Activated T-helper 2 cell treated with anti-CD3 and anti-CD28 coated beads, Interferon-gamma antibody, Interleukin-2, Interleukin-4, amounts not matched to agents 10 μg/mL and 5 μg/mL and 100 μg/mL, durations not matched to agents 14 hours and 24 hours and 36 hours (primary cell): ENCODE results near the gene GRB7. TPM values are rescaled to one million over a fixed set of nuclear protein-coding genes. Genes with fewer than 3 reads are reported as not detected.

ENCODE experiments used
- DNase-seq: peaks from one replicate; pipeline ENCODE4 v3.0.0; 2021; ENCODE audit warnings: low spot score
- H3K27ac Mint-ChIP-seq: one replicate; pipeline ENCODE4 v1.8.0; 2021; ENCODE audit warnings: mixed read lengths
- H3K27me3 Mint-ChIP-seq: one replicate; pipeline ENCODE4 v1.8.0; 2021; ENCODE audit warnings: low read depth, mixed read lengths
- H3K36me3 Mint-ChIP-seq: one replicate; pipeline ENCODE4 v1.8.0; 2021; ENCODE audit warnings: low read depth, mixed read lengths
- H3K4me1 Mint-ChIP-seq: one replicate; pipeline ENCODE4 v1.8.0; 2021; ENCODE audit warnings: low read depth, mixed read lengths
- H3K4me3 Mint-ChIP-seq: one replicate; pipeline ENCODE4 v1.8.0; 2021; ENCODE audit warnings: low read depth, mild to moderate bottlenecking, moderate library complexity, mixed read lengths
- H3K9me3 Mint-ChIP-seq: one replicate; pipeline ENCODE4 v1.8.0; 2021; ENCODE audit warnings: mixed read lengths
- intact Hi-C: fragments of 100-400 bp; cut with micrococcal nuclease; formaldehyde crosslinking; loops from one replicate; pipeline ENCODE4 v1.15.1; 2023
- total RNA-seq: library from RNA; stranded (reverse); gene quantifications from 2 replicates; pipeline ENCODE4 v1.2.3, GENCODE V29; 2022

Gene GRB7
- total RNA-seq, 1 donor from 2014 or later, result 0.39 TPM

- H3K36me3 Mint-ChIP-seq, result peaks cover 55% of the 10 kb centered on the region
- no peak overlapping the region for H3K4me3 Mint-ChIP-seq
- H3K27me3 Mint-ChIP-seq, result no peaks in the 10 kb centered on the region
- H3K4me1 Mint-ChIP-seq, result peaks cover 46% of the 10 kb centered on the region
- no peak for DNase-seq
- intact Hi-C loops, result no loop called here
- no peak overlapping the region for H3K27ac Mint-ChIP-seq
- H3K9me3 Mint-ChIP-seq, result no peaks in the 10 kb centered on the region
Measured at GRCh38 chr17:39782481-39782880, 44.7 kb downstream of the GRB7 start.

DNA sequence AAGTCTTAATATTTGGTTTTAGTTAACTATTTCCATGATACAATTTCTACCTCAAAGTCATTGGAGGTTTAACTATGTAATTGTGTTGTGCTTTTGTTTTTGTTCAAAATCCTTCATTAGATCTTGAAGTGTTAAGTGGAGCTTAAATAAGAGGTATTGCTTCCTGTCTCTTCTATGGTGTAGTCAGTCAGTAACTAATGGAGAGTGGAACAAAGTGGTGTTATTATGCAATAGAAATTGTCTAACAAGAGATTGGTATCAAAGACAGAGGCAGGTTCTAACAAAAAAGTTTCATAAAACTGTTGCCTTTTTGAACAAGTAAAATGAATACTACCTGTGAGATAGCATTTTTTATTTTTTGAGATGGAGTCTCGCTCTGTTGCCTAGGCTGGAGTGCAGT is 45.2 kb downstream of the GRB7 start:
- Mint-ChIP-seq H3K27me3 (no peaks in the 10 kb centered on the region), H3K27ac (no peak overlapping the region), H3K36me3 (peaks cover 57% of the 10 kb centered on the region), H3K9me3 (no peaks in the 10 kb centered on the region), H3K4me3 (no peak overlapping the region), H3K4me1 (peaks cover 44% of the 10 kb centered on the region)
- DNase-seq, result no peak
- intact Hi-C loops, result no loop called here

- Mint-ChIP-seq H3K9me3 (no peaks in the 10 kb centered on the region), H3K36me3 (peaks cover 70% of the 10 kb centered on the region), H3K4me1 (peaks cover 38% of the 10 kb centered on the region), H3K27me3 (no peaks in the 10 kb centered on the region), H3K4me3 (no peak overlapping the region), H3K27ac (no peak overlapping the region)
- DNase-seq, result no peak
- intact Hi-C loops, result no loop called here
Measured at GRCh38 chr17:39787041-39787440, 49.3 kb downstream of the GRB7 start.

- Mint-ChIP-seq H3K4me1 (peaks cover 40% of the 10 kb centered on the region), H3K27ac (no peak overlapping the region)
Measured at GRCh38 chr17:39787743-39788484, 50.2 kb downstream of the GRB7 start.

DNA sequence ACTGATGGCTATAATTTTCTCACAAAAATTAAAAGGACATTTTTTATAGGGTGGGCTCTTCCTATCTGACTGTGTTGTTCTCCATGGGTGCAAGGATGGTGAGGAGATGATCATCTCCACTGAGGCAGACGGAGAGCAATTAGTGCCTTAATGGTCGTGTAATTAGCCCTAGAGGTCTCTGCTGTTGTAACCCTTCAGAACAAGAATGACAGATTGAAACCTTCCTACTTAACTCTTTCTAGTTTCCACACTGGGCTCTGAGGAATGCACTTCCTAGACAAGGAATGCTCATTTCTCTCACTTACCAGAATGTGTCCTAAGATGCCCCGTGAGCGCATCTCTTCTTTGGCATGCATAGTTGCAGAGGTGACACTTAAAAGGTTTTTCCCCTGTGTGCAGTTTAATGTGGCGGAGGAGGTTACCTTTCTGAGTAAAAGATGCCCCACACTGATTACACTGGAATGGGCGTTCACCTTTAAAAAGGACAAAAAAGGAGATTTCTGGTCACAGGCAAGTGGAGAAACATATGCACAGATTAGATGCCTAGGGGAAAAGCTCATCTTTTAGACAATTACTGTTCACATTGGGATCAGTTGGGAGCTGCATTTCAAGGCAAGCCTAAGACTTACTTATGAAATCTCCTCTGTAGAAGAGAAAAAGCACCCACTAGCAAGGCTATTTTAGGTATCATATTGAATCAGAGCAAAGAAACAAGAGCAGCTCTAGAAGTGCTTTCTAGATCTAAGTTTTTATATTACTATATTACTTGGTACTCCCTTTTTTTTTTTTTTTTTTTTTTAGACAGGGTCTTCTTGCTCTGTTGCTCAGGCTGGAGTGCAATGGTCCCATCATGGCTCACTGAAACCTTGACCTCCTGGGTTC is 53.6 kb downstream of the GRB7 start:
- peak; percentile 43 for DNase-seq
- Mint-ChIP-seq H3K27ac (peak overlapping the region; percentile 77), H3K4me1 (peaks cover 54% of the 10 kb centered on the region), H3K9me3 (no peaks in the 10 kb centered on the region), H3K36me3 (peaks cover 47% of the 10 kb centered on the region), H3K4me3 (peak overlapping the region; percentile 32), H3K27me3 (no peaks in the 10 kb centered on the region)
- intact Hi-C loops, result loop anchor here (1.0 to 5.0 kb wide), 7 partner anchors 9 to 136 kb away; partner anchors contain the start of genes IKZF3, LRRC3C and ORMDL3

More at GRCh38 chr17:39787743-39788484, 50.2 kb downstream of the GRB7 start:
- intact Hi-C loops, result no loop called here
- DNase-seq, result no peak
- H3K4me3 Mint-ChIP-seq, result no peak overlapping the region
- peaks cover 69% of the 10 kb centered on the region for H3K36me3 Mint-ChIP-seq
- H3K9me3 Mint-ChIP-seq, result no peaks in the 10 kb centered on the region
- H3K27me3 Mint-ChIP-seq, result no peaks in the 10 kb centered on the region

GRCh38 chr17:39792526-39793221 is 54.9 kb downstream of the GRB7 start:
- Mint-ChIP-seq H3K27me3 (no peaks in the 10 kb centered on the region), H3K4me3 (peak overlapping the region; percentile 68), H3K9me3 (no peaks in the 10 kb centered on the region), H3K36me3 (peaks cover 44% of the 10 kb centered on the region), H3K4me1 (peaks cover 52% of the 10 kb centered on the region), H3K27ac (peak overlapping the region; percentile 80)
- no peak for DNase-seq
- intact Hi-C loops, result loop anchor here (1.0 to 5.0 kb wide), 2 partner anchors 75 to 135 kb away; partner anchors contain the start of genes LRRC3C and ORMDL3

GRCh38 chr17:39793301-39793872 is 55.6 kb downstream of the GRB7 start:
- Mint-ChIP-seq H3K4me3 (peak overlapping the region; percentile 34), H3K9me3 (no peaks in the 10 kb centered on the region), H3K36me3 (peaks cover 44% of the 10 kb centered on the region), H3K27ac (peak overlapping the region; percentile 62), H3K27me3 (no peaks in the 10 kb centered on the region), H3K4me1 (peaks cover 56% of the 10 kb centered on the region)
- DNase-seq, result no peak
- intact Hi-C loops, result loop anchor here (5.0 kb wide), 1 partner anchor 134 kb away; the partner anchor contains the start of genes LRRC3C and ORMDL3

DNA sequence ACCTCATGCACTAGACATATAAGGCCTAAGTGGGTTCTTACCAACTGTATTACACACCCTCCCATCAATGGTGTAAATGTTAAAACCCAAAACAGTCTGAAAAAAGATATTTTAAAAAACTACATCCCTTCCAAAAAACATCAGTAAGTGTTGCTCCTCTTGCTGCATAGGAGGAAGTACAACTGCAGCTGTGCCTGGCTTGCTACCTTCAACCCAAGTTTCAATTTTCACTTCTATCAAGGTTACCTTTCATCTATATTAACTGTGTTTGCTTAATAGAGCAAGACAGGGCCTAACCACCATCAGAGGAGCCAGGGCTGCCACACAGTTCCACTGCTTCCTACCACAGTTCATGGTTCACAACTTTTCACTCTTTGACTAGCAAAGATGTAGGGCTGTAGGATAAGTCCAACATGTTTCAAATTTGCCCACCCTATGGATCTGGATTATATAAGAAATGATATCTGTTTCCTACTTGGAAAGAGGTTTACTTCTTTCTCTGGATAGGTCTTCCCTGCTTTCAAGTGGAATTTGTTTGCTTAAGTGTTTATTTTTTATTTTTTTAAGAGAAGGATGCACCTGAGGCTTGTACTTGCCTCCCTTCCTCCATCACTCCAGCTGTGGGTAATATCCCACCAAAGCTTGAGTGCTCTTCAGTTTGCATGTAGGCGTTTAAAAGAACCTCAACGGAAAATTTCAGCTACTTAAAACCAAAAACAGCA is 56.7 kb downstream of the GRB7 start:
- Mint-ChIP-seq H3K36me3 (peaks cover 40% of the 10 kb centered on the region), H3K4me3 (peak overlapping the region; percentile 3)

More for the DNA sequence above, 56.7 kb downstream of the GRB7 start:
- H3K4me1 Mint-ChIP-seq, result peaks cover 65% of the 10 kb centered on the region
- intact Hi-C loops, result loop anchor here (5.0 kb wide), 1 partner anchor 133 kb away; the partner anchor contains the start of genes LRRC3C and ORMDL3
- no peak for DNase-seq
- H3K27ac Mint-ChIP-seq, result peak overlapping the region; percentile 75
- no peaks in the 10 kb centered on the region for H3K27me3 Mint-ChIP-seq
- no peaks in the 10 kb centered on the region for H3K9me3 Mint-ChIP-seq

Other genes with a start within 250 kb of the GRB7 start
- not detected in 2 replicates for gene NEUROD2, start 130.0 kb upstream of the GRB7 start, total RNA-seq
- not detected in 2 replicates for gene PPP1R1B, start 111.0 kb upstream of the GRB7 start, total RNA-seq
- 51.5 and 54.4 TPM in 2 replicates for gene STARD3, start 100.8 kb upstream of the GRB7 start, total RNA-seq
- 0.76 and 0.87 TPM in 2 replicates for gene TCAP, start 72.6 kb upstream of the GRB7 start, total RNA-seq
- not detected in 2 replicates for gene PNMT, start 69.5 kb upstream of the GRB7 start, total RNA-seq
- gene PGAP3, start 49.9 kb upstream of the GRB7 start, total RNA-seq, result 12.9 and 14.0 TPM in 2 replicates
- gene ERBB2, start 37.9 kb upstream of the GRB7 start, total RNA-seq, result 4.0 and 4.1 TPM in 2 replicates
- gene MIEN1, start 7.4 kb upstream of the GRB7 start, total RNA-seq, result 36.2 and 38.8 TPM in 2 replicates
- 18.3 and 20.3 TPM in 2 replicates for gene IKZF3, start 126.4 kb downstream of the GRB7 start, total RNA-seq
- not detected in 2 replicates for gene ZPBP2, start 130.3 kb downstream of the GRB7 start, total RNA-seq
- 24.6 and 26.3 TPM in 2 replicates for gene GSDMB, start 180.7 kb downstream of the GRB7 start, total RNA-seq
- gene ORMDL3, start 189.7 kb downstream of the GRB7 start, total RNA-seq, result 66.1 and 74.3 TPM in 2 replicates
- gene LRRC3C, start 189.8 kb downstream of the GRB7 start, total RNA-seq, result not detected in 2 replicates
- gene GSDMA, start 225.1 kb downstream of the GRB7 start, total RNA-seq, result 0.11 and 0.53 TPM in 2 replicates
- gene PSMD3, start 242.9 kb downstream of the GRB7 start, total RNA-seq, result 193 and 196 TPM in 2 replicates